HepG2 (cell line): Measurements from ENCODE around the gene SNAPC4. TPM values are rescaled to one million over a fixed set of nuclear protein-coding genes. Genes with fewer than 3 reads are reported as not detected.

Source experiments
- ARID5B ChIP-seq: IDR thresholded peaks from 2 replicates; pipeline ENCODE4 v1.4.0; 2020; ENCODE audit warnings: mild to moderate bottlenecking, missing genetic modification reagents
- BCL3 ChIP-seq: sonication (generic); formaldehyde crosslinking; IDR thresholded peaks from 2 replicates; pipeline ENCODE4 v1.5.1; 2020; ENCODE audit warnings: mild to moderate bottlenecking, missing genetic modification reagents, moderate library complexity
- BORCS8-MEF2B ChIP-seq: sonication (generic); formaldehyde crosslinking; IDR thresholded peaks from 2 replicates; pipeline ENCODE4 v1.8.0; 2022; ENCODE audit warnings: mild to moderate bottlenecking, missing genetic modification reagents
- GFI1 ChIP-seq: sonication (generic); formaldehyde crosslinking; IDR thresholded peaks from 2 replicates; pipeline ENCODE4 v1.5.0; 2020; ENCODE audit warnings: missing genetic modification reagents, mild to moderate bottlenecking, borderline replicate concordance
- HINFP ChIP-seq: sonication (generic); formaldehyde crosslinking; IDR thresholded peaks from 2 replicates; pipeline ENCODE4 v1.4.0; 2020; ENCODE audit warnings: low read depth, mild to moderate bottlenecking, missing genetic modification reagents
- IRF1 ChIP-seq: sonication (generic); formaldehyde crosslinking; IDR thresholded peaks from 2 replicates; pipeline ENCODE4 v1.4.0; 2020; ENCODE audit warnings: low read depth, mild to moderate bottlenecking, missing genetic modification reagents
- IRF9 ChIP-seq: sonication (generic); formaldehyde crosslinking; IDR thresholded peaks from 2 replicates; pipeline ENCODE4 v1.8.0; 2022; ENCODE audit warnings: missing genetic modification reagents, mild to moderate bottlenecking, borderline replicate concordance
- POGZ ChIP-seq: sonication (generic); formaldehyde crosslinking; IDR thresholded peaks from 2 replicates; pipeline ENCODE4 v1.4.0; 2020; ENCODE audit warnings: mild to moderate bottlenecking, missing genetic modification reagents
- SALL1 ChIP-seq: sonication (generic); formaldehyde crosslinking; IDR thresholded peaks from 2 replicates; pipeline ENCODE4 v1.8.0; 2022; ENCODE audit warnings: mild to moderate bottlenecking, missing genetic modification reagents
- SMYD3 ChIP-seq: sonication (generic); formaldehyde crosslinking; IDR thresholded peaks from 2 replicates; pipeline ENCODE4 v1.8.1; 2023; ENCODE audit warnings: mild to moderate bottlenecking, missing genetic modification reagents
- TBP ChIP-seq: sonication (generic); formaldehyde crosslinking; IDR thresholded peaks from 2 replicates; pipeline ENCODE4 v1.5.0; 2020; ENCODE audit warnings: missing genetic modification reagents
- TBX2 ChIP-seq: sonication (generic); formaldehyde crosslinking; IDR thresholded peaks from 2 replicates; pipeline ENCODE4 v1.5.0; 2020; ENCODE audit warnings: missing genetic modification reagents, mild to moderate bottlenecking, borderline replicate concordance
- TERF1 ChIP-seq: sonication (generic); formaldehyde crosslinking; IDR thresholded peaks from 2 replicates; pipeline ENCODE4 v1.8.0; 2022; ENCODE audit warnings: mild to moderate bottlenecking, missing genetic modification reagents, moderate library complexity
- ZKSCAN1 ChIP-seq: fragments of 150-350 bp; IDR thresholded peaks from 2 replicates; pipeline ENCODE4 v1.6.1; 2014; ENCODE audit warnings: low read length
- ZNF20 ChIP-seq: sonication (generic); formaldehyde crosslinking; IDR thresholded peaks from 2 replicates; pipeline ENCODE4 v1.4.0; 2020; ENCODE audit warnings: mild to moderate bottlenecking, moderate library complexity, missing genetic modification reagents
- ZNF713 ChIP-seq: sonication (generic); formaldehyde crosslinking; IDR thresholded peaks from 2 replicates; pipeline ENCODE4 v1.4.0; 2020; ENCODE audit warnings: mild to moderate bottlenecking, missing genetic modification reagents
- polyA plus RNA-seq, 8 experiments: library from polyadenylated mRNA; depleted of rRNA in 3 of 8; stranded (reverse) in 7 of 8; unstranded in 1 of 8; fragments of >200 nt; fragmentation: Illumina TruSeq in 4 of 8; extraction: Trizol in 4 of 8; gene quantifications; 2 replicates each; pipeline versions ENCODE4 v1.2.1 to v1.2.3, GENCODE V29; 2011 to 2016; ENCODE audit warnings: low read depth in 4 of 8, missing spikeins in 1 of 8, mixed read lengths in 1 of 8; ENCODE audit not compliant: insufficient read depth in 1 of 8
- total RNA-seq, 5 experiments: library from RNA; depleted of rRNA; stranded (reverse); fragments of >200 nt; fragmentation: Illumina TruSeq; extraction: Trizol; gene quantifications; 2 replicates each; pipeline ENCODE4 v1.2.3, GENCODE V29; 2016; ENCODE audit warnings: low read depth in 1 of 5

SNAPC4 gene
- total and polyA plus RNA-seq, 2 of the 13 experiments (the other 11 are each of a cell fraction or from before 2014, with no cell fraction given), result 2.0 to 6.0 TPM

- TF ChIP-seq TBX2 (CRISPR knock-in tag), result peak; percentile 13; the same call in 1 of the 2 replicates
- TF ChIP-seq GFI1 (CRISPR knock-in tag), result no peak
- peak; percentile 33; the same call in 1 of the 2 replicates for TF ChIP-seq TBP (CRISPR knock-in tag)
- TF ChIP-seq HINFP, result peak; percentile 65
- peak; percentile 47; the same call in 1 of the 2 replicates for TF ChIP-seq POGZ (CRISPR knock-in tag)
- 0 out of 2 replicates have a peak, but pooled peaks have one; percentile 91 for TF ChIP-seq ZNF713 (CRISPR knock-in tag)
- no peak for TF ChIP-seq IRF1 (CRISPR knock-in tag)
- peak; percentile 34; the same call in 1 of the 2 replicates for TF ChIP-seq BCL3 (CRISPR knock-in tag)
- TF ChIP-seq ZKSCAN1, result no peak
- TF ChIP-seq SMYD3 (CRISPR knock-in tag), result peak; percentile 76; the same call in 1 of the 2 replicates
- TF ChIP-seq SALL1 (CRISPR knock-in tag), result peak; percentile 55; the same call in 1 of the 2 replicates
- TF ChIP-seq IRF9, result peak; percentile 65; the same call in 1 of the 2 replicates
- TF ChIP-seq ZNF20 (CRISPR knock-in tag), result no peak
- TF ChIP-seq TERF1, result no peak
- TF ChIP-seq ARID5B (CRISPR knock-in tag), result 0 out of 2 replicates have a peak, but pooled peaks have one; percentile 27
- TF ChIP-seq BORCS8-MEF2B (CRISPR knock-in tag), result peak; percentile 58
Measured at GRCh38 chr9:136400038-136400834, at the start of gene SNAPC4 (continued).
